ENCODE measurements around the gene MLC1. TPM values are rescaled to one million over a fixed set of nuclear protein-coding genes. Genes with fewer than 3 reads are reported as not detected.
A peak's percentile ranks its signal among the peaks of the same experiment; 100 is the strongest.

The MLC1 gene
- total RNA-seq, 2 experiments from 2014 or later, result 0.16 TPM; not detected in 1

DNA sequence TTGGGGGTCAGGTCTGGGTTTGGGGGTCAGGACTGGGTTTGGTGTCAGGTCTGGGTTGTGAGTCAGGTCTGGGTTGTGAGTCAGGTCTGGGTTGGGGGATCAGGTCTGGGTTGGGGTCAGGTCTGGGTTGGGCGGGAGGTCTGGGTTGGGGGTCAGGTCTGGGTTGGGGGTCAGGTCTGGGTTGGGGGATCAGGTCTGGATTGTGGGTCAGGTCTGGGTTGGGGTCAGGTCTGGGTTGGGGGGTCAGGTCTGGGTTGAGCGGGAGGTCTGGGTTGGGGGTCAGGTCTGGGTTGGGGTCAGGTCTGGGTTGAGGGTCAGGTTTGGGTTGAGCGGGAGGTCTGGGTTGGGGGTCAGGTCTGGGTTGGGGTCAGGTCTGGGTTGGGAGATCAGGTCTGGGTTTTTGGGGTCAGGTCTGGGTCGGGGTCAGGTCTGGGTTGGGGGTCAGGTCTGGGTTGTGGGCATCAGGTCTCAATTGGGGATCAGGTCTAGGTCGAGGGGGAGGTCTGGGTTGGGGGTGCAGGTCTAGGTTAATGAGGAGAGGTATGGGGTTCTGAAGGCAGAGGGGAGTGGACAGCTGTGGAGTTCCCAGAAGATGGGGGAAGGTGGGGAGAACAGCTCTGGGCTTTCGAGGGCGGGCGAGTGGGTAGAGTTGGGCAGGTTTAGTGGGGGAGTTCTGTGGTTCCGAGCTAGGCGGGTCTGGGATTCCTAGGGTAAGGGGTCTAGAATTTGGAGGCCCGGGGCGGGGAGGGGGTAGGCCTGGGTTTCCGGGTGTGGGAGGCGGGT lies 27.8 kb downstream of the MLC1 start:
- Histone ChIP-seq H3K4me2 (ENCODE audit: low read length) (no peak overlapping the region; the same call in 1 of the 2 replicates), H3K79me2 (ENCODE audit: insufficient read depth, low read depth, low read length) (no peaks in the 10 kb centered on the region), H3K36me3 (ENCODE audit: insufficient read depth, low read length) (no peaks in the 10 kb centered on the region), H3K4me3 (ENCODE audit: low read depth, low read length, poor library complexity, severe bottlenecking) (no peak overlapping the region), H3K9me3 (ENCODE audit: low read length) (0 out of 2 replicates have a peak, but pooled peaks cover 4% of the 10 kb centered on the region), H3K27ac (ENCODE audit: low read depth, low read length, poor library complexity, severe bottlenecking) (no peak overlapping the region), H3K4me1 (ENCODE audit: insufficient read depth, low read length, poor library complexity, severe bottlenecking) (peaks cover 71% of the 10 kb centered on the region), H2AFZ (ENCODE audit: low read length) (no peak overlapping the region), H4K20me1 (ENCODE audit: insufficient read depth, low read length) (no peaks in the 10 kb centered on the region), H3K9me2 (ENCODE audit: insufficient read depth, low read length) (no peaks in the 10 kb centered on the region)
- DNase-seq (ENCODE audit: low spot score), result no peak
- no TSS peak for BruUV-seq (replicated peaks)
- intact Hi-C loops (cut with micrococcal nuclease; ENCODE audit: unreplicated experiment), result no loop called here
- CTCF ChIA-PET (ENCODE audit: unreplicated experiment), result no interaction called here
- POLR2A ChIA-PET, result no interaction called here
- TF ChIP-seq, protein P1, sequence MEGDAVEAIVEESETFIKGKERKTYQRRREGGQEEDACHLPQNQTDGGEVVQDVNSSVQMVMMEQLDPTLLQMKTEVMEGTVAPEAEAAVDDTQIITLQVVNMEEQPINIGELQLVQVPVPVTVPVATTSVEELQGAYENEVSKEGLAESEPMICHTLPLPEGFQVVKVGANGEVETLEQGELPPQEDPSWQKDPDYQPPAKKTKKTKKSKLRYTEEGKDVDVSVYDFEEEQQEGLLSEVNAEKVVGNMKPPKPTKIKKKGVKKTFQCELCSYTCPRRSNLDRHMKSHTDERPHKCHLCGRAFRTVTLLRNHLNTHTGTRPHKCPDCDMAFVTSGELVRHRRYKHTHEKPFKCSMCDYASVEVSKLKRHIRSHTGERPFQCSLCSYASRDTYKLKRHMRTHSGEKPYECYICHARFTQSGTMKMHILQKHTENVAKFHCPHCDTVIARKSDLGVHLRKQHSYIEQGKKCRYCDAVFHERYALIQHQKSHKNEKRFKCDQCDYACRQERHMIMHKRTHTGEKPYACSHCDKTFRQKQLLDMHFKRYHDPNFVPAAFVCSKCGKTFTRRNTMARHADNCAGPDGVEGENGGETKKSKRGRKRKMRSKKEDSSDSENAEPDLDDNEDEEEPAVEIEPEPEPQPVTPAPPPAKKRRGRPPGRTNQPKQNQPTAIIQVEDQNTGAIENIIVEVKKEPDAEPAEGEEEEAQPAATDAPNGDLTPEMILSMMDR (conservative IDR thresholded peaks at IDR 0.05; ENCODE audit: low read length), result no peak
- no peak for TF ChIP-seq EZH2phosphoT487 (IDR thresholded peaks at IDR 0.05; ENCODE audit: borderline replicate concordance, low read depth, low read length)

DNA sequence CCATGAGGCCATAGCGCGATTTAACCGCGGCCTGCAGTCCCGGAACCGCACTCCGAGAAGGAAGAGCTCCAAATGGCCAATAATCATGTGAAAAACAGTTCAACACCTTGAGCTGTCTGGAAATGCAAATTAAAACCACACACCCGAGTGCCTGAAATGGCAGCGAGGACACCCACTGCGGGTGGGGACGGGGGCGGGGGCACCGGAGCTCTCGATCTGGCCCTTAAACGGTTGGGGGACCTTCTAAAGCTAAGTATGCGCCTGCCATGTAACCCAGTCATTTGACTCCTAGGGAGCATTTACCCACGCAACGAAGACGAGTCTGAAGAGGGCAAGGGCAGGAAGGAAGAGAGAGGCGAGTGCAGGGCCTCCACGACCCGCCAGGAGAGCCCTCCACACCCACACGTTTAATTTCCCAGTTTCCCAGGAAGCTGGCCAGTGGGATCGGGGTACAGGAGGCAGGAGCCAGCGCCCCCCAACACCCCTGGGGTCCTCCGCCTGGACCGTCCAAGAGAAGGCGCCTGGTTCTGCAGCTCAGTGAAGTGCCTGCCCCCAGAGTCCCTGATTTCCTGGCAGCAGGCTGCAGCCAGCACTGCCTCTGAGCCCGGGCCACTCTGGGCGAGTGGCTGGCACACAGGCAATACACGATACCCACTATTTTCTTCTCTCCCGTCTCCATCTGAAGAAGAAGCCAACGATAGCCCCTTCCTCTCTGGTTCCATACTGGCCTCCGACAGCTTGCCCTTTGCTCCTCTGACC lies 28.8 kb downstream of the MLC1 start:
- POLR2A ChIA-PET, result interaction anchor here (0.6 to 1.2 kb wide), 4 partner anchors 44 to 271 kb away, joined by 3 to 6 read pairs (median 3); no protein-coding TSS in a partner anchor
- H3K4me1 ChIP-seq (ENCODE audit: insufficient read depth, low read length, poor library complexity, severe bottlenecking), result peaks cover 66% of the 10 kb centered on the region
- DNase-seq (ENCODE audit: low spot score), result peak; percentile 71
- no peaks in the 10 kb centered on the region for H4K20me1 ChIP-seq (ENCODE audit: insufficient read depth, low read length)
- no peaks in the 10 kb centered on the region for H3K9me2 ChIP-seq (ENCODE audit: insufficient read depth, low read length)
- no peak for TF ChIP-seq EZH2phosphoT487 (IDR thresholded peaks at IDR 0.05; ENCODE audit: borderline replicate concordance, low read depth, low read length)
- TF ChIP-seq, protein P1 (conservative IDR thresholded peaks at IDR 0.05; ENCODE audit: low read length), result no peak
- H3K79me2 ChIP-seq (ENCODE audit: insufficient read depth, low read depth, low read length), result no peaks in the 10 kb centered on the region
- peak overlapping the region; percentile 53 for H3K4me2 ChIP-seq (ENCODE audit: low read length)
- BruUV-seq (replicated peaks), result no TSS peak
- intact Hi-C loops (cut with micrococcal nuclease; ENCODE audit: unreplicated experiment), result no loop called here
- peak overlapping the region; percentile 77 for H3K27ac ChIP-seq (ENCODE audit: low read depth, low read length, poor library complexity, severe bottlenecking)
- peak overlapping the region; percentile 44 for H3K4me3 ChIP-seq (ENCODE audit: low read depth, low read length, poor library complexity, severe bottlenecking)
- H3K9me3 ChIP-seq (ENCODE audit: low read length), result 0 out of 2 replicates have a peak, but pooled peaks cover 4% of the 10 kb centered on the region
- peak overlapping the region; percentile 70; the same call in 1 of the 2 replicates for H2AFZ ChIP-seq (ENCODE audit: low read length)
- CTCF ChIA-PET (ENCODE audit: unreplicated experiment), result interaction anchor here (0.7 kb wide), 1 partner anchor 743 kb away, joined by 5 read pairs; no protein-coding TSS in a partner anchor
- no peaks in the 10 kb centered on the region for H3K36me3 ChIP-seq (ENCODE audit: insufficient read depth, low read length)

Measured in OCI-LY7 (cell line).